Measurements from ENCODE around the gene SLC22A8. TPM values are rescaled to one million over a fixed set of nuclear protein-coding genes. Genes with fewer than 3 reads are reported as not detected.

The SLC22A8 gene
- total RNA-seq, 1 donor from 2014 or later = not detected

DNA sequence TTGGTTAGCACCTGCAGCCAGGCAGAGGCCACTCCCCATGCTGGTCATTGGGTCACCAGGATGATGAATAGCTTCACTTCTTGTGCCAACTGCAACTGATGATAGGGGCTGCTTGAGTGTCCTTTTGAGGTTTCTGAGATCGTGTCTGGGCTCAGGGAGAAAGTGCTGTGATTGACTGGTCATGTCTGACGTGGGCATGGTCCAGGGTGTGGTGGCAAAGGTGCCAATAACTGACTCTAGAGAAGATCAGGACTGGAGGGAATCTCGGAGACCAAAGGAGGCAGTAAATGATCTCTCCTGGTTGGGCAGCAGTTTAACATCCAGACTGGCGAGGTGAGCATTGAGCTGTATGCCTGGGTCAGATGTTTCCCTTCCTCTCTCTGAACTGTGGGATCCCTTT is 20.9 kb downstream of the SLC22A8 start:
- Histone ChIP-seq H3K27ac (ENCODE audit: low read depth, low read length) (no peak overlapping the region), H3K9ac (ENCODE audit: low read depth in 1 of 3, low read length in 3 of 3) (no peak overlapping the region), H3K36me3 (ENCODE audit: control insufficient read depth in 3 of 3, insufficient read depth in 3 of 3, low read length in 3 of 3) (no peaks in the 10 kb centered on the region), H3K4me1 (ENCODE audit: control insufficient read depth in 3 of 3, insufficient read depth in 3 of 3, low read length in 3 of 3) (no peaks in the 10 kb centered on the region), H3K9me3 (ENCODE audit: control insufficient read depth in 3 of 3, low read length in 3 of 3) (peaks cover 0 to 3% (median 0%) of the 10 kb centered on the region in 3 donors), H3K4me3 (ENCODE audit: low read length in 3 of 3) (no peak overlapping the region), H3K27me3 (ENCODE audit: control insufficient read depth in 3 of 3, insufficient read depth in 3 of 3, low read length in 3 of 3) (peaks cover 0 to 14% (median 6%) of the 10 kb centered on the region in 3 donors)

DNA sequence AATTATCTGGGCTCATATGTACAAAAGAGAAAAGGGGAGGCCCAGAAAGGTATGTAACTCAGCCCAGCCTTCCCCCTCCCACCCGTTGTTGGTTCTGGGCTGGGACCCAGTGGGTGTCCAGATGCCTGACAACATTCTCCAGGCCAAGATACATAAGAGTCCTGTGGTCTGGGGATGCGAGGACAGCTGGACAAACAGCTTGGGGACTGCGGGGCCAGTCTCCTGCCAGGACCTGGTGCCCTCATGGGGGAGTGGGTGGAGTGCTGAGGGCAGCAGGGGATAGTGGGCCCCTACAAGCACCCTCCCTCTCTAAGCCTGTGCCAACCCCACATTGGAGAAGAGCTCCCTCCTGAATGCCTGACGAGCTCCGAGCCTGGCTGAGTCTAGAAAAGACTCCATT is 27.4 kb downstream of the SLC22A8 start:
- Histone ChIP-seq H3K9me3 (ENCODE audit: control insufficient read depth in 3 of 3, low read length in 3 of 3) (no peaks in the 10 kb centered on the region), H3K4me3 (ENCODE audit: low read length in 3 of 3) (no peak overlapping the region), H3K9ac (ENCODE audit: low read depth in 1 of 3, low read length in 3 of 3) (no peak overlapping the region), H3K27me3 (ENCODE audit: control insufficient read depth in 3 of 3, insufficient read depth in 3 of 3, low read length in 3 of 3) (peaks cover 0 to 11% (median 0%) of the 10 kb centered on the region in 3 donors), H3K4me1 (ENCODE audit: control insufficient read depth in 3 of 3, insufficient read depth in 3 of 3, low read length in 3 of 3) (no peaks in the 10 kb centered on the region), H3K27ac (ENCODE audit: low read depth, low read length) (no peak overlapping the region), H3K36me3 (ENCODE audit: control insufficient read depth in 3 of 3, insufficient read depth in 3 of 3, low read length in 3 of 3) (no peaks in the 10 kb centered on the region)

GRCh38 chr11:62985041-62985750 is 30.4 kb downstream of the SLC22A8 start:
- Histone ChIP-seq H3K4me1 (ENCODE audit: control insufficient read depth in 3 of 3, insufficient read depth in 3 of 3, low read length in 3 of 3) (no peaks in the 10 kb centered on the region), H3K4me3 (ENCODE audit: low read length in 3 of 3) (no peak overlapping the region), H3K27me3 (ENCODE audit: control insufficient read depth in 3 of 3, insufficient read depth in 3 of 3, low read length in 3 of 3) (peaks cover 0 to 9% (median 0%) of the 10 kb centered on the region in 3 donors), H3K36me3 (ENCODE audit: control insufficient read depth in 3 of 3, insufficient read depth in 3 of 3, low read length in 3 of 3) (no peaks in the 10 kb centered on the region), H3K9ac (ENCODE audit: low read depth in 1 of 3, low read length in 3 of 3) (no peak overlapping the region), H3K9me3 (ENCODE audit: control insufficient read depth in 3 of 3, low read length in 3 of 3) (no peaks in the 10 kb centered on the region), H3K27ac (ENCODE audit: low read depth, low read length) (no peak overlapping the region)

DNA sequence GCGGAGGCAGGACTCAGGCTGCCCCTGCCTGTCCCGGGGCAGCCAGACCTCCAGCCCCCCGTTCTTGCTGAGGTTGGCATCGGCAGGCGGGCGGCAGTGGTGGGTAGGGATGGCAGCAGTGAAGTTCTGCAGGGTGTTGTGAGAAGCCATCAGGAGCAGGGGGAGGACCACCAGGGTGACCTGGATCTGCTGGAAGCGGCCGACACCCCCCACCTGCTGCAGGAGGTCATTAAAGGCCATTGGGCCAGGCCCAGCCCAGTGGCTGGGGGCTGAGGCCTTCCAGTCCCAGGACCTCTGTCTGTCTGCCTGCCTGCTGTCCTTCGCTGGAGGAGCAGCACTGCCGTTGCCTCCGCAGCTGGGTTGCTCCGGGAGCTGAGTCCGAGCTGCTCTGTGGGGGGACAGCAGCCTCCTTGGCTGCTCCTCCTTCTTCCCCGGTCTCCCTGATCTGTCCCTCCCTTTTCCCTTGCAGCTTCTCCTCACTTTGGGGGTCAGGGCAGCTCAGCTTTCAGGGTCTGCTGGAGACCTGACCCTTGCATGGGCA is 31.1 kb downstream of the SLC22A8 start, which contains the start of gene SLC22A6:
SLC22A6 (minus strand) TSS at position 517 of the 541 bp plus-strand sequence; CDS start at position 240, 277 bp downstream.
- no peak within 1 kb of the TSS for H3K27ac ChIP-seq (ENCODE audit: low read depth, low read length)
- H3K27me3 ChIP-seq (ENCODE audit: control insufficient read depth in 3 of 3, insufficient read depth in 3 of 3, low read length in 3 of 3) = peaks cover 0 to 9% (median 0%) of the 10 kb centered on the region in 3 donors
- H3K36me3 ChIP-seq (ENCODE audit: control insufficient read depth in 3 of 3, insufficient read depth in 3 of 3, low read length in 3 of 3) = no peaks in the 10 kb centered on the region
- no peaks in the 10 kb centered on the region for H3K4me1 ChIP-seq (ENCODE audit: control insufficient read depth in 3 of 3, insufficient read depth in 3 of 3, low read length in 3 of 3)
- H3K9ac ChIP-seq (ENCODE audit: low read depth in 1 of 3, low read length in 3 of 3) = no peak within 1 kb of the TSS
- no peaks in the 10 kb centered on the region for H3K9me3 ChIP-seq (ENCODE audit: control insufficient read depth in 3 of 3, low read length in 3 of 3)
- H3K4me3 ChIP-seq (ENCODE audit: low read length in 3 of 3) = no peak within 1 kb of the TSS

DNA sequence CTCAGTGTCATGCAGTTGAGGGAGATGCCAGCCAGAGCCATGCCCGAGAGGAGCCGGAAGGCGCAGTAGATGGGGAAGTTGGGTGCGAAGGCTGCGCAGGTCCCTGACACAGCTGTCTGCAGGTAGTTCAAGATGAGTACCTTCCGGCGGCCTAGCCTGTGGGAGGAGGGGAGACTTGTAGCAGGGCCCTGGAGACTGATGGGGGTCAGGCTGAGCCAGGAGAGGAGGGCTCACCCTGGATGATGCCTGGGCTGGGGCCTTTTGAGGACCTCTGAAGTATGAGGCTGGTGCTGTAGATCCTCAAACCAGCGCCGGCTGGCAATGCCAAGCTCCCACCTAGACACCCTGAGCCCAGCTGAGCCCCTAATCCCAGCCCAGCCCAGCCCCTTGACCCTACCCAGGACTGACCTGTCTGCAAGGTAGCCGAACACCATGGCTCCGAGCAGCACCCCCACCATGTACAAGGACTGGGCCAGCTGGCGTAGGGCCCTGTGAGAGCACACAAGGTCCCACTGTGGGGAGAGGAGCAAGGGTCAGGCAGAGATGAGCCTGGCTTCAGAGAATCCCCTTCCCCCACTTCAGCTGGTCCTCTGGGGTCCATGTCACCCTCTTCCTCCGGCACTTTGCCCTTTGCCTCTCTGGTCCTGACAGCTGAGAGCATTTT is 32.0 kb downstream of the SLC22A8 start:
- no peaks in the 10 kb centered on the region for H3K36me3 ChIP-seq (ENCODE audit: control insufficient read depth in 3 of 3, insufficient read depth in 3 of 3, low read length in 3 of 3)
- H3K4me1 ChIP-seq (ENCODE audit: control insufficient read depth in 3 of 3, insufficient read depth in 3 of 3, low read length in 3 of 3) = no peaks in the 10 kb centered on the region
- no peak overlapping the region for H3K9ac ChIP-seq (ENCODE audit: low read depth in 1 of 3, low read length in 3 of 3)
- H3K4me3 ChIP-seq (ENCODE audit: low read length in 3 of 3) = no peak overlapping the region
- H3K27me3 ChIP-seq (ENCODE audit: control insufficient read depth in 3 of 3, insufficient read depth in 3 of 3, low read length in 3 of 3) = peaks cover 0 to 9% (median 0%) of the 10 kb centered on the region in 3 donors
- no peak overlapping the region for H3K27ac ChIP-seq (ENCODE audit: low read depth, low read length)
- no peaks in the 10 kb centered on the region for H3K9me3 ChIP-seq (ENCODE audit: control insufficient read depth in 3 of 3, low read length in 3 of 3)

GRCh38 chr11:62981743-62982142 is 33.9 kb downstream of the SLC22A8 start:
- H3K4me1 ChIP-seq (ENCODE audit: control insufficient read depth in 3 of 3, insufficient read depth in 3 of 3, low read length in 3 of 3) = no peaks in the 10 kb centered on the region
- no peak overlapping the region for H3K9ac ChIP-seq (ENCODE audit: low read depth in 1 of 3, low read length in 3 of 3)
- no peaks in the 10 kb centered on the region for H3K36me3 ChIP-seq (ENCODE audit: control insufficient read depth in 3 of 3, insufficient read depth in 3 of 3, low read length in 3 of 3)
- H3K27me3 ChIP-seq (ENCODE audit: control insufficient read depth in 3 of 3, insufficient read depth in 3 of 3, low read length in 3 of 3) = peaks cover 0 to 9% (median 0%) of the 10 kb centered on the region in 3 donors
- H3K9me3 ChIP-seq (ENCODE audit: control insufficient read depth in 3 of 3, low read length in 3 of 3) = no peaks in the 10 kb centered on the region
- no peak overlapping the region for H3K27ac ChIP-seq (ENCODE audit: low read depth, low read length)
- no peak overlapping the region for H3K4me3 ChIP-seq (ENCODE audit: low read length in 3 of 3)

- H3K4me1 ChIP-seq (ENCODE audit: control insufficient read depth in 3 of 3, insufficient read depth in 3 of 3, low read length in 3 of 3) = peaks cover 2 to 5% (median 2%) of the 10 kb centered on the region in 3 donors
- no peaks in the 10 kb centered on the region for H3K9me3 ChIP-seq (ENCODE audit: control insufficient read depth in 3 of 3, low read length in 3 of 3)
- no peak overlapping the region for H3K4me3 ChIP-seq (ENCODE audit: low read length in 3 of 3)
- no peak overlapping the region for H3K27ac ChIP-seq (ENCODE audit: low read depth, low read length)
- H3K36me3 ChIP-seq (ENCODE audit: control insufficient read depth in 3 of 3, insufficient read depth in 3 of 3, low read length in 3 of 3) = no peaks in the 10 kb centered on the region
- H3K27me3 ChIP-seq (ENCODE audit: control insufficient read depth in 3 of 3, insufficient read depth in 3 of 3, low read length in 3 of 3) = peaks cover 0 to 9% (median 0%) of the 10 kb centered on the region in 3 donors
- no peak overlapping the region for H3K9ac ChIP-seq (ENCODE audit: low read depth in 1 of 3, low read length in 3 of 3)
These were observed 35.4 kb downstream of the SLC22A8 start for GRCh38 chr11:62980133-62980760.

DNA sequence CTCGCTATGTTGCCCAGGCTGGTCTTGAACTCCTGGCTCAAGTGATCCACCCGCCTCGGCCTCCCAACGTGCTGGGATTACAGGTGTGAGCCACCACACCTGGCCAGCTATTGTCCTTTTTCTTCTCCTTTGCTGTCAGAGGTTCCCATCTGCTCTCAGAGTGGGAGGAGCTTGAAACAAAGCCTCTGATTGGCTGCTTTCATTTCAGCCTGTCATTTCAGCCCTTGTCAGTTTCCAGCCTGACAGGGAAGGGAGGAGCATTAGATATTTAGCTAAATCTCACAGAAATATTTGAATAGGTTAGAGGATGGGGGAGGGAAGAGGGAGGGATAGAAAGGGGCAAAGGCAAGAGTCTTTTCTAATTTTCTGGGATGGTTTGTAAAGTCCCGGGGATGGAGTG is 39.5 kb downstream of the SLC22A8 start:
- H3K9ac ChIP-seq (ENCODE audit: low read depth in 1 of 3, low read length in 3 of 3) = no peak overlapping the region
- H3K27ac ChIP-seq (ENCODE audit: low read depth, low read length) = no peak overlapping the region
- H3K27me3 ChIP-seq (ENCODE audit: control insufficient read depth in 3 of 3, insufficient read depth in 3 of 3, low read length in 3 of 3) = peaks cover 0 to 3% (median 0%) of the 10 kb centered on the region in 3 donors
- no peak overlapping the region for H3K4me3 ChIP-seq (ENCODE audit: low read length in 3 of 3)
- H3K36me3 ChIP-seq (ENCODE audit: control insufficient read depth in 3 of 3, insufficient read depth in 3 of 3, low read length in 3 of 3) = no peaks in the 10 kb centered on the region
- H3K4me1 ChIP-seq (ENCODE audit: control insufficient read depth in 3 of 3, insufficient read depth in 3 of 3, low read length in 3 of 3) = peaks cover 8 to 13% (median 10%) of the 10 kb centered on the region in 3 donors
- H3K9me3 ChIP-seq (ENCODE audit: control insufficient read depth in 3 of 3, low read length in 3 of 3) = no peaks in the 10 kb centered on the region

DNA sequence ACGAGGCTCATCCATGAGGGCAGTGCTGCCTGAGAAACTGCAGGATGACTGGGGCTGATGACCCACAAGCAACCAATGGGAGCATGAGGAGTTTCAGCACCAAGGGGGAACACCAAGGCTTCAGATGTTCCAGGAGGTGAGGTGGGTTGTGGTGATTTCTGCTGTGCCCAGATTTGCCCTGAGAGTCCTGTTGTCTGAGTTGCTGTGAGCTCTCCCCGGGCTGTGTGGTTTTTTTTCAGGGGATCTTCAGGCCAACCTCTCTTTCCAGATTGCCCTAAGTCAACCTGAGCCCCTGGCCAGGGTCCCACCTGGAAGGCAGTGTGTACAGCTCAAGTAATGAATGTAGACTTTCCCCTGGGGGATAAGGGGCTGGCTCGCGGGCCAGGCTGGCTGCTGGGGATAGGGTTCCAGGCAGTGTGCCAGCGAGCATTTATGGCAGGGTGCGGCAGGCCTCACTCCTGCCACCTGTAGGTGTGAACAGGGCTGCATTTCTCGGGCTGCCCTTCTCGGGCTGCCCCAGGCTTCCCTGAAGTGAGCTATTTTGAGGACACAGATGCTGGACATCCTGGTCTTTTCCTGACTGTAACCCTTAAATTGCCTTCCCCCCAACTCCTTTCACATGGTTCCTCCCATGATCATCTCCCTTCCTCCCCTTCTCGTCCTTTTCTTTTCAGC is 40.7 kb downstream of the SLC22A8 start:
- peaks cover 0 to 3% (median 0%) of the 10 kb centered on the region in 3 donors for H3K27me3 ChIP-seq (ENCODE audit: control insufficient read depth in 3 of 3, insufficient read depth in 3 of 3, low read length in 3 of 3)
- H3K4me3 ChIP-seq (ENCODE audit: low read length in 3 of 3) = no peak overlapping the region
- H3K9ac ChIP-seq (ENCODE audit: low read depth in 1 of 3, low read length in 3 of 3) = peak overlapping the region in 1 of 3 donors; percentile 47
- H3K27ac ChIP-seq (ENCODE audit: low read depth, low read length) = no peak overlapping the region
- H3K36me3 ChIP-seq (ENCODE audit: control insufficient read depth in 3 of 3, insufficient read depth in 3 of 3, low read length in 3 of 3) = no peaks in the 10 kb centered on the region
- H3K4me1 ChIP-seq (ENCODE audit: control insufficient read depth in 3 of 3, insufficient read depth in 3 of 3, low read length in 3 of 3) = peaks cover 8 to 13% (median 10%) of the 10 kb centered on the region in 3 donors
- H3K9me3 ChIP-seq (ENCODE audit: control insufficient read depth in 3 of 3, low read length in 3 of 3) = no peaks in the 10 kb centered on the region
